HepG2 (cell line): ENCODE data around the gene ARHGAP9. TPM values are rescaled to one million over a fixed set of nuclear protein-coding genes. Genes with fewer than 3 reads are reported as not detected.
A peak's percentile ranks its signal among the peaks of the same experiment; 100 is the strongest.

Experiments
- AKAP8 ChIP-seq: sonication (generic); formaldehyde crosslinking; IDR thresholded peaks from 2 replicates; pipeline ENCODE4 v1.5.1; 2020; ENCODE audit warnings: mild to moderate bottlenecking, missing genetic modification reagents
- HHEX ChIP-seq: IDR thresholded peaks from 2 replicates; pipeline ENCODE4 v1.6.1; 2016; ENCODE audit warnings: control low read depth
- KDM5A ChIP-seq: fragments of 200-600 bp; sonication (generic); IDR thresholded peaks from 2 replicates; pipeline ENCODE4 v1.7.0; 2018; ENCODE audit warnings: antibody characterized with exemption, mild to moderate bottlenecking, low read length, borderline replicate concordance
- KLF11 ChIP-seq: IDR thresholded peaks from 2 replicates; pipeline ENCODE4 v1.6.1; 2016; ENCODE audit warnings: missing compliant biosample characterization
- KLF15 ChIP-seq: sonication (generic); formaldehyde crosslinking; IDR thresholded peaks from 2 replicates; pipeline ENCODE4 v1.8.1; 2023; ENCODE audit warnings: borderline replicate concordance, mild to moderate bottlenecking, inconsistent platforms, missing genetic modification reagents, mixed read lengths
- NCOA1 ChIP-seq: sonication (generic); formaldehyde crosslinking; IDR thresholded peaks from 2 replicates; pipeline ENCODE4 v1.9.0; 2021; ENCODE audit warnings: missing genetic modification reagents
- RAD21 ChIP-seq: fragments of 450-650 bp; formaldehyde crosslinking; IDR thresholded peaks from 2 replicates; pipeline ENCODE4 v1.5.0; 2020; ENCODE audit warnings: mild to moderate bottlenecking
- SNAPC4 ChIP-seq: sonication (generic); formaldehyde crosslinking; IDR thresholded peaks from 2 replicates; pipeline ENCODE4 v1.4.0; 2020; ENCODE audit warnings: mild to moderate bottlenecking, missing genetic modification reagents
- STAT5B ChIP-seq: sonication (generic); formaldehyde crosslinking; IDR thresholded peaks from 2 replicates; pipeline ENCODE4 v1.4.0; 2020; ENCODE audit warnings: missing genetic modification reagents
- TARDBP ChIP-seq: sonication (generic); formaldehyde crosslinking; IDR thresholded peaks from 2 replicates; pipeline ENCODE4 v1.8.0; 2022; ENCODE audit warnings: mild to moderate bottlenecking, missing genetic modification reagents
- U2AF1 ChIP-seq: fragments of 200-400 bp; formaldehyde crosslinking; optimal IDR thresholded peaks from 2 replicates; pipeline ENCODE3; 2017; ENCODE audit warnings: mild to moderate bottlenecking, low read depth, low read length
- ZFP91 ChIP-seq: sonication (generic); formaldehyde crosslinking; IDR thresholded peaks from 2 replicates; pipeline ENCODE4 v1.9.0; 2022; ENCODE audit warnings: missing genetic modification reagents, mild to moderate bottlenecking, borderline replicate concordance
- ZNF225 ChIP-seq: sonication (generic); formaldehyde crosslinking; IDR thresholded peaks from 2 replicates; pipeline ENCODE4 v1.4.0; 2020; ENCODE audit warnings: mild to moderate bottlenecking, missing genetic modification reagents
- ZNF33B ChIP-seq: sonication (generic); formaldehyde crosslinking; IDR thresholded peaks from 2 replicates; pipeline ENCODE4 v1.5.1; 2020; ENCODE audit warnings: mild to moderate bottlenecking, missing genetic modification reagents
- ZNF451 ChIP-seq: sonication (generic); formaldehyde crosslinking; IDR thresholded peaks from 2 replicates; pipeline ENCODE4 v1.5.0; 2020; ENCODE audit warnings: mild to moderate bottlenecking, missing genetic modification reagents
- ZNF670 ChIP-seq: sonication (generic); formaldehyde crosslinking; IDR thresholded peaks from 2 replicates; pipeline ENCODE4 v1.8.0; 2022; ENCODE audit warnings: mild to moderate bottlenecking, missing genetic modification reagents, borderline replicate concordance
- polyA plus RNA-seq, 8 experiments: library from polyadenylated mRNA; depleted of rRNA in 3 of 8; stranded (reverse) in 7 of 8; unstranded in 1 of 8; fragments of >200 nt; fragmentation: Illumina TruSeq in 4 of 8; extraction: Trizol in 4 of 8; gene quantifications; 2 replicates each; pipeline versions ENCODE4 v1.2.1 to v1.2.3, GENCODE V29; 2011 to 2016; ENCODE audit warnings: low read depth in 4 of 8, missing spikeins in 1 of 8, mixed read lengths in 1 of 8; ENCODE audit not compliant: insufficient read depth in 1 of 8
- total RNA-seq, 5 experiments: library from RNA; depleted of rRNA; stranded (reverse); fragments of >200 nt; fragmentation: Illumina TruSeq; extraction: Trizol; gene quantifications; 2 replicates each; pipeline ENCODE4 v1.2.3, GENCODE V29; 2016; ENCODE audit warnings: low read depth in 1 of 5
- TF ChIP-seq, protein P1 (sequence below): sonication (generic); formaldehyde crosslinking; IDR thresholded peaks from 2 replicates; pipeline ENCODE4 v1.5.1; 2020; ENCODE audit warnings: mild to moderate bottlenecking, missing genetic modification reagents
- TF ChIP-seq, protein P2 (sequence below): sonication (generic); formaldehyde crosslinking; IDR thresholded peaks from 2 replicates; pipeline ENCODE4 v1.4.0; 2020; ENCODE audit warnings: missing genetic modification reagents

ARHGAP9 gene
- total and polyA plus RNA-seq, 2 of the 13 experiments (the other 11 are each of a cell fraction or from before 2014, with no cell fraction given), result 0.18 to 1.2 TPM

DNA sequence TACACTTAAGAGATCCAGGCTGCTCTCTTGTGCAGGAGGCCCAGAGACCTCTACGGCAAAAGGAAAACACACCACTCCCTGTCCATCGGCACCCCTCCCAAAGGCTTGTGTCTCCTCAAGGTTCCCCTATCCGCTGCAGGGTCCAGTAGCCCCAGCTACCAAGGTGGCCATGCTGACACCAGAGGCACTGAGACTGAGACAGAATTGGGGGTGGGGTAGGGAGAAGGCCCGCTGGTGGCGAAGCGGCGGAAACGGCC lies 40.1 kb upstream of the ARHGAP9 start (continued):
- TF ChIP-seq, protein P1, sequence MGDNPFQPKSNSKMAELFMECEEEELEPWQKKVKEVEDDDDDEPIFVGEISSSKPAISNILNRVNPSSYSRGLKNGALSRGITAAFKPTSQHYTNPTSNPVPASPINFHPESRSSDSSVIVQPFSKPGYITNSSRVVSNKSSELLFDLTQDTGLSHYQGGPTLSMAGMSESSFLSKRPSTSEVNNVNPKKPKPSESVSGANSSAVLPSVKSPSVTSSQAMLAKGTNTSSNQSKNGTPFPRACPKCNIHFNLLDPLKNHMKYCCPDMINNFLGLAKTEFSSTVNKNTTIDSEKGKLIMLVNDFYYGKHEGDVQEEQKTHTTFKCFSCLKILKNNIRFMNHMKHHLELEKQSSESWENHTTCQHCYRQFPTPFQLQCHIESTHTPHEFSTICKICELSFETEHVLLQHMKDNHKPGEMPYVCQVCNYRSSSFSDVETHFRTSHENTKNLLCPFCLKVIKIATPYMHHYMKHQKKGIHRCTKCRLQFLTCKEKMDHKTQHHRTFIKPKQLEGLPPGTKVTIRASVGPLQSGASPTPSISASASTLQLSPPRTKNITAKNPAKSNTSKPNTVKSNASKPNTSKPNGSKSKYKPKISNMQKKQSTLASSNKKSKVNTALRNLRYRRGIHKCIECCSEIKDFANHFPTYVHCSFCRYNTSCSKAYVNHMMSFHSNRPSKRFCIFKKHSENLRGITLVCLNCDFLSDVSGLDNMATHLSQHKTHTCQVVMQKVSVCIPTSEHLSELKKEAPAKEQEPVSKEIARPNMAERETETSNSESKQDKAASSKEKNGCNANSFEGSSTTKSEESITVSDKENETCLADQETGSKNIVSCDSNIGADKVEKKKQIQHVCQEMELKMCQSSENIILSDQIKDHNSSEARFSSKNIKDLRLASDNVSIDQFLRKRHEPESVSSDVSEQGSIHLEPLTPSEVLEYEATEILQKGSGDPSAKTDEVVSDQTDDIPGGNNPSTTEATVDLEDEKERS (CRISPR knock-in tag), result no peak
- TF ChIP-seq ZFP91, result peak; percentile 68; the same call in 1 of the 2 replicates
- 0 out of 2 replicates have a peak, but pooled peaks have one; percentile 33 for TF ChIP-seq ZNF451 (CRISPR knock-in tag)
- 0 out of 2 replicates have a peak, but pooled peaks have one; percentile 76 for TF ChIP-seq NCOA1
- no peak for TF ChIP-seq KLF15
- TF ChIP-seq TARDBP (CRISPR knock-in tag), result peak; percentile 46
- 0 out of 2 replicates have a peak, but pooled peaks have one; percentile 48 for TF ChIP-seq ZNF225 (CRISPR knock-in tag)
- TF ChIP-seq U2AF1, result peak; percentile 8
- peak; percentile 59 for TF ChIP-seq KDM5A
- no peak for TF ChIP-seq KLF11
- TF ChIP-seq AKAP8 (CRISPR knock-in tag), result 0 out of 2 replicates have a peak, but pooled peaks have one; percentile 38
- TF ChIP-seq SNAPC4 (CRISPR knock-in tag), result no peak
- TF ChIP-seq RAD21 (CRISPR knock-in tag), result no peak
- TF ChIP-seq ZNF670, result 0 out of 2 replicates have a peak, but pooled peaks have one; percentile 29
- no peak for TF ChIP-seq STAT5B (CRISPR knock-in tag)
- TF ChIP-seq ZNF33B (CRISPR knock-in tag), result peak; percentile 48; the same call in 1 of the 2 replicates
- TF ChIP-seq, protein P2, sequence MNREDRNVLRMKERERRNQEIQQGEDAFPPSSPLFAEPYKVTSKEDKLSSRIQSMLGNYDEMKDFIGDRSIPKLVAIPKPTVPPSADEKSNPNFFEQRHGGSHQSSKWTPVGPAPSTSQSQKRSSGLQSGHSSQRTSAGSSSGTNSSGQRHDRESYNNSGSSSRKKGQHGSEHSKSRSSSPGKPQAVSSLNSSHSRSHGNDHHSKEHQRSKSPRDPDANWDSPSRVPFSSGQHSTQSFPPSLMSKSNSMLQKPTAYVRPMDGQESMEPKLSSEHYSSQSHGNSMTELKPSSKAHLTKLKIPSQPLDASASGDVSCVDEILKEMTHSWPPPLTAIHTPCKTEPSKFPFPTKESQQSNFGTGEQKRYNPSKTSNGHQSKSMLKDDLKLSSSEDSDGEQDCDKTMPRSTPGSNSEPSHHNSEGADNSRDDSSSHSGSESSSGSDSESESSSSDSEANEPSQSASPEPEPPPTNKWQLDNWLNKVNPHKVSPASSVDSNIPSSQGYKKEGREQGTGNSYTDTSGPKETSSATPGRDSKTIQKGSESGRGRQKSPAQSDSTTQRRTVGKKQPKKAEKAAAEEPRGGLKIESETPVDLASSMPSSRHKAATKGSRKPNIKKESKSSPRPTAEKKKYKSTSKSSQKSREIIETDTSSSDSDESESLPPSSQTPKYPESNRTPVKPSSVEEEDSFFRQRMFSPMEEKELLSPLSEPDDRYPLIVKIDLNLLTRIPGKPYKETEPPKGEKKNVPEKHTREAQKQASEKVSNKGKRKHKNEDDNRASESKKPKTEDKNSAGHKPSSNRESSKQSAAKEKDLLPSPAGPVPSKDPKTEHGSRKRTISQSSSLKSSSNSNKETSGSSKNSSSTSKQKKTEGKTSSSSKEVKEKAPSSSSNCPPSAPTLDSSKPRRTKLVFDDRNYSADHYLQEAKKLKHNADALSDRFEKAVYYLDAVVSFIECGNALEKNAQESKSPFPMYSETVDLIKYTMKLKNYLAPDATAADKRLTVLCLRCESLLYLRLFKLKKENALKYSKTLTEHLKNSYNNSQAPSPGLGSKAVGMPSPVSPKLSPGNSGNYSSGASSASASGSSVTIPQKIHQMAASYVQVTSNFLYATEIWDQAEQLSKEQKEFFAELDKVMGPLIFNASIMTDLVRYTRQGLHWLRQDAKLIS (CRISPR knock-in tag), result no peak
- TF ChIP-seq HHEX (CRISPR knock-in tag), result no peak
